Small intestine (tissue), 7 donors: ENCODE measurements around the gene HS6ST3. TPM values are rescaled to one million over a fixed set of nuclear protein-coding genes. Genes with fewer than 3 reads are reported as not detected.

Source experiments
- DNase-seq, 2 donors: peaks; one replicate each; pipeline versions ENCODE4 v3.0.0 to v3.0.0-alpha.2; 2013
- FAIRE-seq: peaks from 2 replicates; lab custom pipeline; 2012; peaks lifted over from hg19 to GRCh38; lab: Jason Lieb, UNC
- H3K27ac ChIP-seq, 3 donors: one replicate each; pipeline ENCODE4 v1.5.1; 2013; ENCODE audit warnings: low read length in 2 of 3, mild to moderate bottlenecking in 2 of 3, control low read depth in 1 of 3, inconsistent platforms in 1 of 3, low read depth in 1 of 3, moderate library complexity in 1 of 3
- H3K27me3 ChIP-seq, 3 donors: one replicate each; pipeline ENCODE4 v1.6.1; 2013; ENCODE audit warnings: low read length in 3 of 3, inconsistent platforms in 1 of 3; ENCODE audit not compliant: control insufficient read depth in 3 of 3, insufficient read depth in 3 of 3
- H3K36me3 ChIP-seq, 3 donors: one replicate each; pipeline ENCODE4 v1.6.1; 2013; ENCODE audit warnings: low read length in 3 of 3, inconsistent platforms in 1 of 3, low read depth in 1 of 3, mild to moderate bottlenecking in 1 of 3, moderate library complexity in 1 of 3; ENCODE audit not compliant: control insufficient read depth in 3 of 3, insufficient read depth in 2 of 3
- H3K4me1 ChIP-seq, 3 donors: one replicate each; pipeline ENCODE4 v1.6.1; 2013; ENCODE audit warnings: low read length in 2 of 3, inconsistent platforms in 1 of 3, low read depth in 1 of 3, mild to moderate bottlenecking in 1 of 3, moderate library complexity in 1 of 3; ENCODE audit not compliant: control insufficient read depth in 3 of 3, insufficient read depth in 2 of 3
- H3K4me3 ChIP-seq, 3 donors: one replicate each; pipeline ENCODE4 v1.5.1; 2013; ENCODE audit warnings: low read length in 3 of 3, control low read depth in 1 of 3, inconsistent platforms in 1 of 3, low read depth in 1 of 3, mild to moderate bottlenecking in 1 of 3, moderate library complexity in 1 of 3
- H3K9me3 ChIP-seq, 2 donors: one replicate each; pipeline ENCODE4 v1.6.1; 2013; ENCODE audit warnings: low read depth in 1 of 2, low read length in 1 of 2; ENCODE audit not compliant: control insufficient read depth in 2 of 2, insufficient read depth in 1 of 2
- WGBS, 3 donors: extraction: QIAGEN DNeasy Blood & Tissue Kit; methylation state at CpG; one replicate each; pipeline ENCODE4 v1.1.7; 2013; 5-methylcytosine and 5-hydroxymethylcytosine counted together
- polyA plus RNA-seq, 4 donors: library from polyadenylated mRNA; stranded (reverse) in 3 of 4; unstranded in 1 of 4; fragments of 200-250 nt in 3 of 4; fragments of 120-200 nt in 1 of 4; gene quantifications; one replicate each; pipeline versions ENCODE4 v1.2.1 to v1.2.3, GENCODE V29; 2013
- donor health status: healthy with polysubstance abuse.
- donor health status: control.
- donor health status: control.
- donor health status: Bipolar disorder and iron deficiency.
- donor health status: healthy.

The HS6ST3 gene
- polyA plus RNA-seq, 4 donors = under 0.01 to 0.86 (median 0.54) TPM; not detected in 1

DNA sequence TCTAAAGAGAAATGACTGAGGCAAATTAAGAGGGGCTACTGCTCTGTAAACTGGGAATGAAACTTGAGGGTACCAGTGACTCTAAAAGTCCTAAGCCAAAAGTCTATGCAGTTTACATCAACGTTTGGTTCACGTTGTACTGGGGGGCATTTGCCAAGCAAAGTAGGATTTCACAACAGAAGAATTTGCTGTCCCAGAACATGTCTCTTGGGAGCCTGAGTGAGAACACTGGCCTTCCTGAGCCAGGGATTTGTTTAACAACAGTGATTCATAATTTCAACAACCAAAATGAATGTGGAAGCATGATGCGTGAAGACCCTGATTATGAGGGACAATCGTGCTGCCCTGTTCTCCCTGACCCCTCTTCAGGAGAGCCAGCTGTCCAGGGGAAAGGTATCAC is 726.4 kb downstream of the HS6ST3 start:
- FAIRE-seq (no peak), DNase-seq (no peak)
- no peaks in the 10 kb centered on the region for H3K9me3 ChIP-seq
- no peaks in the 10 kb centered on the region for H3K36me3 ChIP-seq
- WGBS, 3 donors = 71 to 85% (median 80%) methylated on average over 4 of the region's 4 CpGs
- no peaks in the 10 kb centered on the region for H3K27me3 ChIP-seq
- no peak overlapping the region for H3K27ac ChIP-seq
- no peak overlapping the region for H3K4me3 ChIP-seq
- peaks cover 0 to 3% (median 0%) of the 10 kb centered on the region in 3 donors for H3K4me1 ChIP-seq

- FAIRE-seq (no peak), DNase-seq (no peak)
- H3K4me3 ChIP-seq = no peak overlapping the region
- H3K27me3 ChIP-seq = no peaks in the 10 kb centered on the region
- H3K9me3 ChIP-seq = no peaks in the 10 kb centered on the region
- peaks cover 0 to 3% (median 0%) of the 10 kb centered on the region in 3 donors for H3K4me1 ChIP-seq
- no peaks in the 10 kb centered on the region for H3K36me3 ChIP-seq
- WGBS, 3 donors = 85 to 90% (median 85%) methylated on average over 9 of the region's 9 CpGs
- H3K27ac ChIP-seq = no peak overlapping the region
Measured at GRCh38 chr13:96816874-96817273, 727.0 kb downstream of the HS6ST3 start.

GRCh38 chr13:96817336-96817941 is 727.5 kb downstream of the HS6ST3 start:
- DNase-seq (peak; percentile 25 to 39), FAIRE-seq (no peak)
- no peaks in the 10 kb centered on the region for H3K27me3 ChIP-seq
- no peaks in the 10 kb centered on the region for H3K36me3 ChIP-seq
- no peak overlapping the region for H3K4me3 ChIP-seq
- peaks cover 0 to 3% (median 0%) of the 10 kb centered on the region in 3 donors for H3K4me1 ChIP-seq
- H3K9me3 ChIP-seq = no peaks in the 10 kb centered on the region
- WGBS, 3 donors = 3 to 17% (median 14%) methylated on average over 4 of the region's 4 CpGs
- H3K27ac ChIP-seq = no peak overlapping the region

DNA sequence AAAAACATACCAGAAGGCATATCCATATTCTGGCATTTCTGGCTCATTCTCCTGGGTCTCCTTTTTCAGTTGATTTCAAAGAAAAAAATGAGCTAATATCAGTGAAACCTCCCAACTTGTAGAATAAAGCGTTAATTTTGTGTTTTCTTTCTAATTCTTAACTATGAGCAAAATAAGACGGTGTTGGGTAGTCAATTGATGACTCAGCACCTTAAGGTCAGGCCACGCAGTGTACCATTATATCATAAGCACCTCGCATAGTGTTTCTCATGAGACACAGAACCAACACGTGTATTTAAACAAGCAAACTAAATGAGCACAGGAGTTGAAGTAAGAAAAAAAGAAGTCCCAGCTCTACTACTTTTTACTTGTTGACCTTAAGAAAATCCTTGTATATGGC is 729.5 kb downstream of the HS6ST3 start:
- Histone ChIP-seq H3K27ac (no peak overlapping the region), H3K9me3 (no peaks in the 10 kb centered on the region), H3K4me3 (no peak overlapping the region), H3K4me1 (peaks cover 0 to 3% (median 0%) of the 10 kb centered on the region in 3 donors), H3K36me3 (no peaks in the 10 kb centered on the region), H3K27me3 (no peaks in the 10 kb centered on the region)
- DNase-seq (no peak), FAIRE-seq (no peak)
- 89 to 92% (median 92%) methylated on average over 5 of the region's 5 CpGs for WGBS, 3 donors

GRCh38 chr13:96821381-96821780 is 731.5 kb downstream of the HS6ST3 start:
- Histone ChIP-seq H3K4me1 (peaks cover 0 to 1% (median 0%) of the 10 kb centered on the region in 3 donors), H3K27me3 (no peaks in the 10 kb centered on the region), H3K27ac (no peak overlapping the region), H3K36me3 (no peaks in the 10 kb centered on the region), H3K9me3 (no peaks in the 10 kb centered on the region), H3K4me3 (no peak overlapping the region)
- FAIRE-seq (no peak), DNase-seq (no peak)
- WGBS, 3 donors = 76 to 84% (median 80%) methylated on average over 1 of the region's 1 CpG

DNA sequence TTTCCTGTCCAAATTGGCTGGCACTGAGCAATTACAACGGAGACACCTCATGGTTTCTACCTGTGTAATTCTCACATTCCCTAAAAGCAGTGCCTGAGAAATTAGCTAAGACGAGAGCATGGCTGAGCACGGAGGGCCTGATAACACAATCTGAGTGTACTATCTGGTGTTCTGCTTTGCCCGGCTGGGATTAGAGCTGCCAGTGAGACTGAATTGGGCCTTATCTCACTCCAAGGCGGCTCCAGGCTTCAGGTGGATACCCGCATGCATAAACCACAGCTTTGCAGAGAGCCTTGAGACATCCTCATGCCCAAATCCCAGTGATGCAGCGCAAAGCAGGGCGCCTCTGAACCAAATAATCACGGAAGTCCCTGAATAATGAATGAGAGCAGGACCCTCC is 732.1 kb downstream of the HS6ST3 start:
- no peak for FAIRE-seq

GRCh38 chr13:96822895-96823294 is 733.0 kb downstream of the HS6ST3 start:
- no peak for FAIRE-seq
- Histone ChIP-seq H3K9me3 (no peaks in the 10 kb centered on the region), H3K27me3 (no peaks in the 10 kb centered on the region), H3K4me3 (no peak overlapping the region), H3K27ac (no peak overlapping the region), H3K4me1 (no peaks in the 10 kb centered on the region), H3K36me3 (no peaks in the 10 kb centered on the region)
- DNase-seq = peak; percentile 49 to 58

More for the DNA sequence above, 732.1 kb downstream of the HS6ST3 start:
- Histone ChIP-seq H3K4me3 (no peak overlapping the region), H3K4me1 (no peaks in the 10 kb centered on the region), H3K9me3 (no peaks in the 10 kb centered on the region), H3K36me3 (no peaks in the 10 kb centered on the region), H3K27me3 (no peaks in the 10 kb centered on the region), H3K27ac (no peak overlapping the region)
- DNase-seq = no peak
- WGBS, 3 donors = 35 to 68% (median 56%) methylated on average over 9 of the region's 9 CpGs

DNA sequence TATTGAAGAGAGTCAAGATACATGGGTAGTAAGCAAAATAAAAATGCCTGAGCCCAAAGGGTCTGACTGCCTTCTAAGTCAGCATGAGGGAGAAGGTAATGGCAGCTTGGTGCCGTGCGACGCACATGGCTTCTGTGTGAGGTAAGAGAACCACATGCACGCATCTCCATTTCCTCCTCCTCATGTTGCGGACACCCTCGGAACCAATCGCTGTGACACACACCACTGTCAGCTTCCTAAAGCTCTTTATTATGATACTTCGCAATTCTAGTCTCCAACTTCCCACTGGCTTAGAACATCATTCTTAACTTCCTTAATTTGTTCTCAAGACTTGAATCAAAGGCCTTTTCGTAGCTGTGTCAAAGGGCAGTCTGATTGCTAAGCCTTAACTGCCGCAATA is 734.2 kb downstream of the HS6ST3 start:
- Histone ChIP-seq H3K27ac (no peak overlapping the region), H3K36me3 (no peaks in the 10 kb centered on the region), H3K9me3 (no peaks in the 10 kb centered on the region), H3K4me1 (no peaks in the 10 kb centered on the region), H3K4me3 (no peak overlapping the region), H3K27me3 (no peaks in the 10 kb centered on the region)
- FAIRE-seq (no peak), DNase-seq (no peak)
- WGBS, 3 donors = 77 to 84% (median 78%) methylated on average over 10 of the region's 10 CpGs

DNA sequence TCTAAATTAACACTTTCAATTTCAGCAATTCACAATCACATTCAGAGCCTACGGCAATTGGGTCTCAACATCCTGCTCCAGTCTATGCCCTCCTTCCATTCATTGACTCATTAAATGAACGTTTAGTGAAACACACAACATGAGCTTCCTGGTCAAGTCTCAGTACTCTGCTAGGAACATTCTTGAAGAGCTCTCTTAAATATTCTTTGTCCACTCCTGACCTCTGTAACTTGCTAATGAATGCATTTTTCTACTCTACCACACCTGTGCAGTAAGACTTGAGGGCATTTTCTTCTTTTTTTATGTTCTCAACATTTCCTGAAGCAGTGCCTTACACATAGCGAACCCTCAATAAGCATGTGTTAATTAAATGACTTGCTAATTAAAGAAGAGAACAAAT is 735.7 kb downstream of the HS6ST3 start:
- no peaks in the 10 kb centered on the region for H3K36me3 ChIP-seq
- DNase-seq = no peak
- no peaks in the 10 kb centered on the region for H3K4me1 ChIP-seq
- no peaks in the 10 kb centered on the region for H3K27me3 ChIP-seq
- H3K4me3 ChIP-seq = no peak overlapping the region
- 73 to 80% (median 77%) methylated on average over 3 of the region's 3 CpGs for WGBS, 3 donors
- no peak overlapping the region for H3K27ac ChIP-seq
- H3K9me3 ChIP-seq = no peaks in the 10 kb centered on the region
- no peak for FAIRE-seq
